GM12878 (cell line): ENCODE measurements around the gene TGFB1. TPM values are rescaled to one million over a fixed set of nuclear protein-coding genes. Genes with fewer than 3 reads are reported as not detected.
A peak's percentile ranks its signal among the peaks of the same experiment; 100 is the strongest.

ENCODE experiments used
- ATAC-seq: fragments of 200-7000 bp; cut with Tn5 transposase; 3 replicates; pipeline ENCODE4 v1.9.1; 2020; ENCODE audit warnings: mild to moderate bottlenecking, moderate library complexity
- BruUV-seq: library from RNA; stranded (reverse); fragments of 400-500 nt; replicated peaks from 2 replicates; lab custom pipeline; 2021; lab: Mats Ljungman, UMichigan
- CTCF ChIA-PET: fragments of 300-600 bp; sonication (Branson Sonifier 250); formaldehyde crosslinking; extraction: SDS; loops from one replicate; lab custom pipeline; 2021; ENCODE audit warnings: inconsistent platforms; lab: Yijun Ruan, JAX
- POLR2A ChIA-PET: fragments of 350-600 bp; formaldehyde crosslinking; extraction: SDS; loops from one replicate; lab custom pipeline; 2021; ENCODE audit warnings: inconsistent platforms; lab: Charles Lee
- RAD21 ChIA-PET: fragments of 300-600 bp; sonication (Branson Sonifier 250); formaldehyde crosslinking; loops from one replicate; lab custom pipeline; 2023; ENCODE audit warnings: antibody characterized with exemption; ENCODE audit not compliant: unreplicated experiment; lab: Charles Lee
- SMC1A ChIA-PET: fragments of 300-600 bp; sonication (Branson Sonifier 250); formaldehyde crosslinking; loops from one replicate; lab custom pipeline; 2023; ENCODE audit not compliant: unreplicated experiment, uncharacterized antibody; lab: Charles Lee
- DNase-seq: peaks from one replicate; pipeline ENCODE4 v3.0.0-alpha.2; 2011; ENCODE audit warnings: low read depth, low spot score
- FAIRE-seq: peaks from 3 replicates; lab custom pipeline; 2011; peaks lifted over from hg19 to GRCh38; lab: Jason Lieb, UNC
- H2AFZ ChIP-seq: 2 replicates; pipeline ENCODE4 v1.6.0; 2011; ENCODE audit warnings: low read depth, low read length, control low read depth; ENCODE audit not compliant: control insufficient read depth
- H3K27ac ChIP-seq: 2 replicates; pipeline ENCODE4 v1.5.1; 2011; ENCODE audit warnings: control low read depth; ENCODE audit not compliant: control insufficient read depth, insufficient read depth
- H3K27me3 ChIP-seq, 2 experiments: replicated peaks in 1 of 2; 2 replicates each; pipeline versions ENCODE4 v1.6.0 to v1.6.1; 2011; ENCODE audit warnings: low read length in 1 of 2; ENCODE audit not compliant: control insufficient read depth in 2 of 2, insufficient read depth in 2 of 2
- H3K36me3 ChIP-seq, 2 experiments: 2 replicates each; pipeline ENCODE4 v1.5.1; 2011; ENCODE audit warnings: low read length in 1 of 2; ENCODE audit not compliant: control insufficient read depth in 2 of 2, insufficient read depth in 2 of 2
- H3K4me1 ChIP-seq: 2 replicates; pipeline ENCODE4 v1.6.1; 2011; ENCODE audit warnings: mild to moderate bottlenecking, low read length, moderate library complexity, mixed read lengths; ENCODE audit not compliant: control insufficient read depth, insufficient read depth
- H3K4me2 ChIP-seq: 2 replicates; pipeline ENCODE4 v1.6.0; 2011; ENCODE audit warnings: control low read depth; ENCODE audit not compliant: control insufficient read depth, insufficient read depth
- H3K4me3 ChIP-seq: fragments of 200-600 bp; sonication (generic); 2 replicates; pipeline ENCODE4 v1.5.1; 2016
- H3K79me2 ChIP-seq: 2 replicates; pipeline ENCODE4 v1.6.0; 2011; ENCODE audit warnings: low read length; ENCODE audit not compliant: control insufficient read depth, insufficient read depth
- H3K9ac ChIP-seq: 2 replicates; pipeline ENCODE4 v1.8.0; 2011; ENCODE audit warnings: low read length, control low read depth, mixed read lengths; ENCODE audit not compliant: control insufficient read depth, insufficient read depth
- H3K9me3 ChIP-seq: replicated peaks from 3 replicates; pipeline ENCODE4 v1.5.1; 2011; ENCODE audit warnings: mild to moderate bottlenecking, low read length; ENCODE audit not compliant: control insufficient read depth, insufficient read depth
- H4K20me1 ChIP-seq: 2 replicates; pipeline ENCODE4 v1.6.0; 2011; ENCODE audit not compliant: control insufficient read depth, insufficient read depth
- BCL11A ChIP-seq: IDR thresholded peaks from 2 replicates; pipeline ENCODE4 v1.6.1; 2011; ENCODE audit warnings: low read depth, low read length
- BCLAF1 ChIP-seq: fragments of 450-650 bp; IDR thresholded peaks from 2 replicates; pipeline ENCODE4 v1.6.1; 2017; ENCODE audit warnings: antibody characterized with exemption, mild to moderate bottlenecking, moderate library complexity
- CBX5 ChIP-seq: sonication (generic); IDR thresholded peaks from 2 replicates; pipeline ENCODE4 v1.6.1; 2016; ENCODE audit warnings: low read depth, moderate library complexity, mild to moderate bottlenecking, inconsistent platforms
- CHD2 ChIP-seq: IDR thresholded peaks from 2 replicates; pipeline ENCODE4 v1.6.1; 2011; ENCODE audit warnings: low read depth, low read length, improper control_type of control experiment, borderline replicate concordance
- E4F1 ChIP-seq: fragments of 450-650 bp; IDR thresholded peaks from 2 replicates; pipeline ENCODE4 v1.6.1; 2018; ENCODE audit warnings: borderline replicate concordance, mild to moderate bottlenecking; ENCODE audit not compliant: partially characterized antibody
- GATAD2B ChIP-seq: fragments of 450-650 bp; conservative IDR thresholded peaks from 2 replicates; pipeline ENCODE4 v1.6.1; 2017; ENCODE audit warnings: low read depth, mild to moderate bottlenecking, moderate library complexity
- HCFC1 ChIP-seq: fragments of 150-350 bp; IDR thresholded peaks from 2 replicates; pipeline ENCODE4 v1.6.1; 2014; ENCODE audit warnings: low read length
- HDAC2 ChIP-seq: fragments of 200-600 bp; sonication (generic); IDR thresholded peaks from 2 replicates; pipeline ENCODE4 v1.6.1; 2017
- IKZF1 ChIP-seq: fragments of 450-650 bp; conservative IDR thresholded peaks from 2 replicates; pipeline ENCODE4 v1.6.1; 2017; ENCODE audit warnings: antibody characterized with exemption, mild to moderate bottlenecking
- IKZF2 ChIP-seq, 2 experiments: fragments of 450-650 bp; IDR thresholded peaks; 2 replicates each; pipeline ENCODE4 v1.6.1; 2017; ENCODE audit warnings: mild to moderate bottlenecking in 2 of 2, moderate library complexity in 2 of 2
- NFXL1 ChIP-seq: fragments of 450-650 bp; IDR thresholded peaks from 2 replicates; pipeline ENCODE4 v1.6.1; 2017; ENCODE audit warnings: antibody characterized with exemption, mild to moderate bottlenecking, borderline replicate concordance
- NR2C1 ChIP-seq: fragments of 450-650 bp; IDR thresholded peaks from 2 replicates; pipeline ENCODE4 v1.6.1; 2017; ENCODE audit warnings: antibody characterized with exemption, mild to moderate bottlenecking, moderate library complexity
- PML ChIP-seq: IDR thresholded peaks from 2 replicates; pipeline ENCODE4 v1.6.1; 2012; ENCODE audit warnings: low read length, inconsistent platforms
- RBBP5 ChIP-seq: fragments of 200-600 bp; sonication (generic); conservative IDR thresholded peaks from 2 replicates; pipeline ENCODE4 v1.6.1; 2016
- RUNX3 ChIP-seq: IDR thresholded peaks from 2 replicates; pipeline ENCODE4 v1.6.1; 2012; ENCODE audit warnings: low read length, inconsistent platforms
- SIN3A ChIP-seq: IDR thresholded peaks from 2 replicates; pipeline ENCODE4 v1.6.1; 2012; ENCODE audit warnings: low read depth, low read length, improper control_type of control experiment
- SMARCA5 ChIP-seq: fragments of 450-650 bp; IDR thresholded peaks from 2 replicates; pipeline ENCODE4 v1.6.1; 2017; ENCODE audit warnings: mild to moderate bottlenecking
- SMC3 ChIP-seq: IDR thresholded peaks from 2 replicates; pipeline ENCODE4 v1.6.1; 2011; ENCODE audit warnings: low read length, improper control_type of control experiment, borderline replicate concordance
- SP1 ChIP-seq: IDR thresholded peaks from one replicate; pipeline ENCODE4 v1.6.1; 2011; ENCODE audit warnings: low read depth, low read length
- SPI1 ChIP-seq: IDR thresholded peaks from 2 replicates; pipeline ENCODE4 v1.6.1; 2011; ENCODE audit warnings: low read depth, mild to moderate bottlenecking, low read length, moderate library complexity, borderline replicate concordance; ENCODE audit not compliant: insufficient read depth
- ZNF207 ChIP-seq: fragments of 450-650 bp; IDR thresholded peaks from 2 replicates; pipeline ENCODE4 v1.6.1; 2014; ENCODE audit warnings: antibody characterized with exemption, mild to moderate bottlenecking, borderline replicate concordance
- ZNF24 ChIP-seq: fragments of 450-650 bp; IDR thresholded peaks from 2 replicates; pipeline ENCODE4 v1.6.1; 2017; ENCODE audit warnings: antibody characterized with exemption, mild to moderate bottlenecking
- ZZZ3 ChIP-seq: IDR thresholded peaks from 2 replicates; pipeline ENCODE4 v1.6.1; 2011; ENCODE audit warnings: low read depth; ENCODE audit not compliant: control insufficient read depth, insufficient read length
- WGBS: methylation state at CpG from one replicate; pipeline ENCODE4 v1.1.6; 2016; ENCODE audit warnings: low lambda C conversion rate; ENCODE audit not compliant: insufficient replicate concordance, insufficient coverage; ENCODE audit errors: missing lambda C conversion rate; 5-methylcytosine and 5-hydroxymethylcytosine counted together
- in situ Hi-C: fragments of 300-500 bp; cut with MboI; formaldehyde crosslinking; loops from 9 replicates; pipeline ENCODE4 v1.14.3; 2018; ENCODE audit warnings: mixed read lengths
- intact Hi-C: fragments of 100-400 bp; cut with micrococcal nuclease; formaldehyde crosslinking; loops from one replicate; pipeline ENCODE4 v1.14.2; 2022; ENCODE audit not compliant: unreplicated experiment
- polyA plus RNA-seq, 11 experiments: library from polyadenylated mRNA; depleted of rRNA in 4 of 11; unstranded in 6 of 11; stranded (reverse) in 5 of 11; fragments of >200 nt; fragmentation: Nextera tagmentation in 4 of 11; fragmentation: Illumina TruSeq in 1 of 11; extraction: Ambion mirVana in 4 of 11; extraction: Trizol in 1 of 11; gene quantifications; 1 replicate in 1 of 11; 2 replicates in 10 of 11; pipeline versions ENCODE4 v1.2.1 to v1.2.3, GENCODE V29; 2011 to 2016; ENCODE audit warnings: inconsistent platforms in 2 of 11, missing spikeins in 2 of 11, low read depth in 1 of 11
- total RNA-seq, 4 experiments: library from RNA; depleted of rRNA in 3 of 4; stranded (reverse); fragments of >200 nt in 3 of 4; fragmentation: Illumina TruSeq in 1 of 4; extraction: Trizol in 1 of 4; gene quantifications; 2 replicates each; pipeline versions ENCODE4 v1.2.1 to v1.2.3, GENCODE V29; 2013 to 2021

TGFB1 gene
- total and polyA plus RNA-seq, 10 of the 15 experiments (the other 5 are each of a cell fraction or from before 2014, with no cell fraction given) = 0.23 to 120 (median 10.9) TPM

GRCh38 chr19:41367848-41368301, 14.2 kb upstream of the TGFB1 start:
- H3K9ac ChIP-seq = peak overlapping the region; percentile 26; the same call in 1 of the 2 replicates
- no peak overlapping the region for H3K4me3 ChIP-seq
- intact Hi-C loops = no loop called here
- POLR2A ChIA-PET = interaction anchor here (0.9 to 1.4 kb wide), 6 partner anchors 8 to 65 kb away, joined by 3 to 11 read pairs (median 6); partner anchors contain the start of gene TMEM91
- no peak for DNase-seq
- RAD21 ChIA-PET = interaction anchor here (0.6 to 1.3 kb wide), 4 partner anchors 12 to 60 kb away, joined by 3 read pairs; no protein-coding TSS in a partner anchor
- no peaks in the 10 kb centered on the region for H3K9me3 ChIP-seq
- CTCF ChIA-PET = interaction anchor here (0.6 to 9.3 kb wide), 3 partner anchors 10 to 469 kb away, joined by 4 to 91 read pairs (median 7); partner anchors contain the start of gene TGFB1
- BruUV-seq = no TSS peak
- 0 out of 2 replicates have a peak overlapping the region, but pooled peaks have one; percentile 46 for H3K4me2 ChIP-seq
- peak overlapping the region; percentile 45 for H3K27ac ChIP-seq
- H3K36me3 ChIP-seq = no peaks in the 10 kb centered on the region
- peak; percentile 61 for ATAC-seq
- WGBS = 66% methylated on average over 6 of the region's 6 CpGs
- H2AFZ ChIP-seq = peak overlapping the region; percentile 38
- H3K79me2 ChIP-seq = peaks cover 27% of the 10 kb centered on the region
- SMC1A ChIA-PET = interaction anchor here (0.6 to 1.5 kb wide), 7 partner anchors 10 to 492 kb away, joined by 3 to 4 read pairs (median 3); partner anchors contain the start of gene RPS19
- no peak for FAIRE-seq
- H3K4me1 ChIP-seq = peaks cover 23% of the 10 kb centered on the region
- in situ Hi-C loops = no loop called here
- no peaks in the 10 kb centered on the region for H3K27me3 ChIP-seq
- no peaks in the 10 kb centered on the region for H4K20me1 ChIP-seq
- TF ChIP-seq ZNF207 = no peak
- TF ChIP-seq HCFC1 = no peak
- TF ChIP-seq SMC3 = no peak
- TF ChIP-seq NFXL1 = no peak
- 0 out of 2 replicates have a peak, but pooled peaks have one; percentile 19 for TF ChIP-seq GATAD2B
- no peak for TF ChIP-seq ZNF24
- no peak for TF ChIP-seq RUNX3
- peak; percentile 56; the same call in 1 of the 2 replicates for TF ChIP-seq SPI1
- peak; percentile 91 for TF ChIP-seq IKZF1
- no peak for TF ChIP-seq RBBP5
- TF ChIP-seq E4F1 = no peak
- no peak for TF ChIP-seq SIN3A
- no peak for TF ChIP-seq PML
- no peak for TF ChIP-seq NR2C1
- TF ChIP-seq SMARCA5 = 0 out of 2 replicates have a peak, but pooled peaks have one; percentile 5
- TF ChIP-seq ZZZ3 = no peak
- no peak for TF ChIP-seq CHD2
- TF ChIP-seq IKZF2 (IDR thresholded peaks at IDR 0.05) = peak; percentile 85 to 91
- no peak for TF ChIP-seq BCL11A
- TF ChIP-seq HDAC2 = no peak
- no peak for TF ChIP-seq BCLAF1
- TF ChIP-seq SP1 = no peak
- TF ChIP-seq CBX5 = no peak
